Mucosa of stomach (tissue), 1 donor: ENCODE measurements around the gene FSTL3.
A peak's percentile ranks its signal among the peaks of the same experiment; 100 is the strongest.

Experiments used
- H3K27me3 ChIP-seq: one replicate; pipeline ENCODE4 v1.7.0; 2013; ENCODE audit warnings: mild to moderate bottlenecking, low read length; ENCODE audit not compliant: control insufficient read depth, insufficient read depth
- H3K36me3 ChIP-seq: one replicate; pipeline ENCODE4 v1.7.0; 2013; ENCODE audit warnings: low read length; ENCODE audit not compliant: control insufficient read depth, insufficient read depth
- H3K4me1 ChIP-seq: one replicate; pipeline ENCODE4 v1.7.0; 2013; ENCODE audit warnings: mild to moderate bottlenecking, low read length; ENCODE audit not compliant: control insufficient read depth, insufficient read depth
- H3K4me3 ChIP-seq: one replicate; pipeline ENCODE4 v1.7.0; 2013; ENCODE audit warnings: low read length
- H3K9ac ChIP-seq: one replicate; pipeline ENCODE4 v1.7.0; 2013; ENCODE audit warnings: mild to moderate bottlenecking, low read length, moderate library complexity
- H3K9me3 ChIP-seq: one replicate; pipeline ENCODE4 v1.7.0; 2013; ENCODE audit warnings: mild to moderate bottlenecking, low read length, moderate library complexity; ENCODE audit not compliant: control insufficient read depth
- donor health status: Pancreatic carcinoma.

FSTL3 gene

GRCh38 chr19:639253-640160, 36.7 kb upstream of the FSTL3 start, which contains the start of gene FGF22:
TSS of gene FGF22 (plus strand) at chr19:639879. CDS start at chr19:639926, 47 bp downstream.
- Histone ChIP-seq H3K9ac (no peak within 1 kb of the TSS), H3K4me3 (peak within 1 kb of the TSS; percentile 51), H3K27me3 (no peaks in the 10 kb centered on the region), H3K9me3 (no peaks in the 10 kb centered on the region), H3K4me1 (peaks cover 13% of the 10 kb centered on the region), H3K36me3 (no peaks in the 10 kb centered on the region)

GRCh38 chr19:640161-640558, 36.0 kb upstream of the FSTL3 start:
- Histone ChIP-seq H3K9me3 (no peaks in the 10 kb centered on the region), H3K27me3 (no peaks in the 10 kb centered on the region), H3K4me3 (no peak overlapping the region), H3K9ac (no peak overlapping the region), H3K36me3 (no peaks in the 10 kb centered on the region), H3K4me1 (peaks cover 12% of the 10 kb centered on the region)

GRCh38 chr19:640606-641189, 35.5 kb upstream of the FSTL3 start:
- H3K4me3 ChIP-seq, result no peak overlapping the region

GRCh38 chr19:641702-642101, 34.5 kb upstream of the FSTL3 start:
- no peaks in the 10 kb centered on the region for H3K27me3 ChIP-seq
- no peak overlapping the region for H3K9ac ChIP-seq
- H3K9me3 ChIP-seq, result no peaks in the 10 kb centered on the region
- no peak overlapping the region for H3K4me3 ChIP-seq
- H3K4me1 ChIP-seq, result peaks cover 12% of the 10 kb centered on the region
- no peaks in the 10 kb centered on the region for H3K36me3 ChIP-seq

More at GRCh38 chr19:640606-641189, 35.5 kb upstream of the FSTL3 start:
- Histone ChIP-seq H3K9me3 (no peaks in the 10 kb centered on the region), H3K27me3 (no peaks in the 10 kb centered on the region), H3K36me3 (no peaks in the 10 kb centered on the region), H3K9ac (no peak overlapping the region), H3K4me1 (peaks cover 12% of the 10 kb centered on the region)

- no peaks in the 10 kb centered on the region for H3K9me3 ChIP-seq
- peaks cover 12% of the 10 kb centered on the region for H3K4me1 ChIP-seq
- no peak overlapping the region for H3K4me3 ChIP-seq
- H3K27me3 ChIP-seq, result no peaks in the 10 kb centered on the region
- no peak overlapping the region for H3K9ac ChIP-seq
- no peaks in the 10 kb centered on the region for H3K36me3 ChIP-seq
These were observed 33.1 kb upstream of the FSTL3 start for GRCh38 chr19:642767-643727.

GRCh38 chr19:643736-644135, 32.5 kb upstream of the FSTL3 start:
- H3K9me3 ChIP-seq, result no peaks in the 10 kb centered on the region
- no peaks in the 10 kb centered on the region for H3K27me3 ChIP-seq
- H3K9ac ChIP-seq, result no peak overlapping the region
- no peaks in the 10 kb centered on the region for H3K36me3 ChIP-seq
- H3K4me1 ChIP-seq, result peaks cover 12% of the 10 kb centered on the region
- H3K4me3 ChIP-seq, result no peak overlapping the region

- Histone ChIP-seq H3K36me3 (no peaks in the 10 kb centered on the region), H3K4me3 (no peak overlapping the region), H3K27me3 (no peaks in the 10 kb centered on the region), H3K9me3 (no peaks in the 10 kb centered on the region), H3K9ac (no peak overlapping the region), H3K4me1 (peaks cover 6% of the 10 kb centered on the region)
These were observed 31.8 kb upstream of the FSTL3 start for GRCh38 chr19:644363-644762.

GRCh38 chr19:644789-645188, 31.4 kb upstream of the FSTL3 start:
- Histone ChIP-seq H3K4me3 (no peak overlapping the region), H3K9ac (no peak overlapping the region), H3K36me3 (no peaks in the 10 kb centered on the region), H3K27me3 (no peaks in the 10 kb centered on the region), H3K9me3 (no peaks in the 10 kb centered on the region), H3K4me1 (peaks cover 4% of the 10 kb centered on the region)

- H3K27me3 ChIP-seq, result no peaks in the 10 kb centered on the region
- H3K36me3 ChIP-seq, result no peaks in the 10 kb centered on the region
- no peaks in the 10 kb centered on the region for H3K9me3 ChIP-seq
- H3K4me1 ChIP-seq, result no peaks in the 10 kb centered on the region
- H3K4me3 ChIP-seq, result no peak overlapping the region
- H3K9ac ChIP-seq, result no peak overlapping the region
These were observed 30.0 kb upstream of the FSTL3 start for GRCh38 chr19:645912-646778.

GRCh38 chr19:646779-647565, 29.2 kb upstream of the FSTL3 start:
- Histone ChIP-seq H3K27me3 (no peaks in the 10 kb centered on the region), H3K9me3 (no peaks in the 10 kb centered on the region), H3K9ac (no peak overlapping the region), H3K36me3 (no peaks in the 10 kb centered on the region), H3K4me1 (no peaks in the 10 kb centered on the region), H3K4me3 (no peak overlapping the region)
